ENCODE measurements around the gene SMAP1.
A peak's percentile ranks its signal among the peaks of the same experiment; 100 is the strongest.
"Not testable (repeated sequence)": the region's sequence is repeated elsewhere in the genome, so short reads cannot be mapped to it uniquely, and the experiment has no call there.

The SMAP1 gene

GRCh38 chr6:70684794-70685493 is 17.3 kb downstream of the SMAP1 start:
- no peak for DNase-seq

DNA sequence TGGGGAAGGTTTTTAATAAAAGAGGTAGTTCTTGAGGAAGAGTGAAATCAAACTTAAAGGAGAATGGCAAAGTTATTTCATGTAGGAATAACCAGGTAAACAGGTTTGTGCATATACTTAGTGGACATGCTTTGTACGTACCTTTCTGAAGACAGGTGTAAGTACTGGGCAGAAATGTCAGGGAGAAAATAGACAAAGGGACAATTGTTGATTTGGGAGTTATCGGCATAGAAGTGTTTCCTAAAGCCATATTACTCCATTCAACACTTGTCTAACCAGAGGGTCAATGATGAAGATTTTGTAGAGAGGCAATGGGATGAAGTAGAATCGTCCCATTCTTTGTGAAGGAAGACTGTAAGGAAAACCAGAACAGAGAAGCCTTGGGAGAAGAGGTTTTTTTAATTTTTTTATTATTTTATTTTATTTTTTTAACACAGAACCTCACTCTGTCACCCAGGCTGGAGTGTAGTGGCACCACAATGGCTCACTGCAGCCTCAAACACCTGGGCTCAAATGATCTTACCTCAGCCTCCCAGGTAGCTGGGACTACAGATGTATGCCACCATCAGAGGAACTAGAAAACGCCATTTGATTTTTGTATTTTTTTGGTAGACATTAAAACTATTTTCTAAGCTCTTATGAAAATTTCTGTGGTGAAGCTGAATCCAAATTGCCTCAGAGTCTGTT is 18.0 kb downstream of the SMAP1 start:
- no peak for DNase-seq

DNA sequence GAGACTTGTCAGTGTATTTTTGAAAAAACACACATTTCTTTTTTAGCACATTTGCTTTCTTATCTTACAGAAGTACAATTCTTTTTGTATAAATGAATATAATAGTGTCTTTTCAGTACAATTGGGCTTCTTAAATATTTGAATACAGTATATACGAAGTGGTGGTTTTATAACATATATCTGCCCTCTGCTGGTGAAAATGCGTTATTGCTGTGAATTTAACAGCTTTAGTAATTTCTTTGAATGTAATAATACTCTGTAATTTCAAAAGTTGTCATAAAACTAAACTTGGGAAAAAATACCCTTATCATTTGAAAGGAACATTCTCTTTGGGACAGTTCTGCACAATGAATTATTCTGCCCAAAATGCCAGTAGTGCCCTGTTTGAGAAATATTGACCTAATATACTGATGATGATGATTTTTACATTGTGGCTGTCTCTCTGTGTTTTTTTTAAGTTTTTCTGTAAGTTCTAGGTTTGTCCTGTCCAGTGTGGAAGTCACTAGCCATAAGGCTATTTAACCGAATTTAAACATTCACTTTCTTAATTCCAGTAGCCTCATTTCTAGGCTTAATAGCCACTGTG is 19.0 kb downstream of the SMAP1 start:
- peak; percentile 51 to 73 for DNase-seq

- DNase-seq, result no peak
Observed at GRCh38 chr6:70693887-70694286, 26.2 kb downstream of the SMAP1 start.

GRCh38 chr6:70694371-70694770 is 26.7 kb downstream of the SMAP1 start:
- DNase-seq, result no peak

- no peak for DNase-seq
Observed at GRCh38 chr6:70700922-70701876, 33.5 kb downstream of the SMAP1 start.

DNA sequence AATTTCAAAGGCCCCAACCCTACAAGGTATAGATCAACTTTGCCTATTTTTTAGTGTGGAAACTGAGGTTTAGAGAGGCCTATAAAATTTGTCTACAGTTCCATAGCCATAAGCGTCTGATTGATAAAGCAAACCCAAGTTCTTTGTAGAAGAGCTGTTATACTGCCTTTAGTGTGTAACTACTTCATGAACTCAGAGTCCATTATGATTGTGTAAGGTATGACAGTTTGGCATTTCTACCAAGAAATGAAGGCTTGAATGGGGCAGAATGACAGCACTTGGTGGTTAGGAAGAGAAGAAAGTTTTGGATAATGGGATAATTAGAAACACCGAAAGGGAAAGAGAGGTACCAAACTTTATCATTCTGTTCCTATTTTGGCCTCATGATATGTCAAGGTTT is 38.1 kb downstream of the SMAP1 start:
- no peak for DNase-seq

- DNase-seq, result peak; percentile 36 to 78
Observed at GRCh38 chr6:70706491-70707123, 38.9 kb downstream of the SMAP1 start.

- no peak for DNase-seq
Observed at GRCh38 chr6:70707893-70708292, 40.2 kb downstream of the SMAP1 start.

DNA sequence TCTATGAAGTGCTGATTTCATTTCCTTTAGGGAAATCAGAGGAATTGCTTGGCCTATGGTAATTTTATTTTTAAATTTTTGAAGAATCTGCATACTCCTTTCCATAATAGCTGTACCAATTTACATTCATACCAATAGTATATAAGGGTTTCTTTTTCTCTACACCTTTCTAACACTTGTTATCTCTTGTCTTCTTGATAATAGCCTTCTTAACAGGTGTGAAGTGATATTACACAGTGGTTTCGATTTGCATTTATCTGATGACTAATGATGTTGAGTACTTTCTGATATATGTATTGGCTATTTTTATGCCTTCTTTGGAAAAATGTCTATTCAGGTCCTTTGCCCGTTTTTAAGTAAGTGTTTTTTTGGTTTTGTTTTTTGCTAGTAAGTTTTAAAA is 40.8 kb downstream of the SMAP1 start:
- DNase-seq, result no peak

- peak in 1 of 2 experiments; percentile 4 for DNase-seq
Observed at GRCh38 chr6:70709826-70710225, 42.1 kb downstream of the SMAP1 start.

DNA sequence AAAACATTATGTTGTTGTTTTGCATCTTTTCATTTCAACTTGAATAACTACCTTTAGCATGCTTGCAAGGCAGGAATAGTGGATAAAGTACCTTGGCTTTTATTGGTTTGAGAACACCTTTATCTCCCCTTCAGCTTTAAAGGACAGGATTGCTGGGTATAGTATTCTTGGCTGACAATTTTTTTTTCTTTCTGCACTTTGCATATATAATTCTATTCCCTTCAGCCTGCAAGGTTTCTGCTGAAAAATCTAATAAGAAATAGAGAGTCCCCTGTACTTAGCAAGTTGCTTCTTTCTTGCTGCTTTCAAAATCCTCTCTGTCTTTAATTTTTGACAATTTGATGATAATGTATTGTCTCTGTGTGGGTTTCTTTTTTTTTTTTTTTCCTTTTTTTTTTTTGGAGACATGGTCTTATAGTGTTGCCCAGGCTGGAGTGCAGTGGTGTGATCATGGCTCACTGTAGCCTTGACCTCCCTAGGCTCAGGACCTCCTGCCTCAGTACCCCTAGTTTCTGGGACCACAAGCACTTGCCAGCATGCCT is 47.1 kb downstream of the SMAP1 start:
- no peak for DNase-seq

GRCh38 chr6:70717038-70717801 is 49.5 kb downstream of the SMAP1 start:
- no peak for DNase-seq

DNA sequence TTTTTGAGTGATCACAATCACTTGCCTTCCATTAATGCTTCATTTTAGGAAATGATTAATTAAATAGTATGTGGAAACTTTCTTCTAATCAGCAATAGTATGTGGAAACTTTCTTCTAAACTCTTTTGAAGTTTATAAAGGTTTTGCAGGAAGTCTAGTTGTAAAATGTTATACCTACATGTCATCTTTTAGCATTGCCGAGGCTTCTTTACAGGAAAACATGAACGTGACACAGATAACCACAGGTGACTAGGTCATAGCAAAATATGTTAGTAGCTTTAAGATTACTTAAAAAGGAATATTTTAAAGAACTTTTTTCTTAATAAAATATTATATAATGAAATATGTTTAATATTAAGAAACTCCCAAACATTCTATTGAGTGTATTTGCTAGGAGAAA is 56.8 kb downstream of the SMAP1 start:
- DNase-seq, result no peak

- DNase-seq, result no peak
Observed at GRCh38 chr6:70725817-70726415, 58.2 kb downstream of the SMAP1 start.

DNA sequence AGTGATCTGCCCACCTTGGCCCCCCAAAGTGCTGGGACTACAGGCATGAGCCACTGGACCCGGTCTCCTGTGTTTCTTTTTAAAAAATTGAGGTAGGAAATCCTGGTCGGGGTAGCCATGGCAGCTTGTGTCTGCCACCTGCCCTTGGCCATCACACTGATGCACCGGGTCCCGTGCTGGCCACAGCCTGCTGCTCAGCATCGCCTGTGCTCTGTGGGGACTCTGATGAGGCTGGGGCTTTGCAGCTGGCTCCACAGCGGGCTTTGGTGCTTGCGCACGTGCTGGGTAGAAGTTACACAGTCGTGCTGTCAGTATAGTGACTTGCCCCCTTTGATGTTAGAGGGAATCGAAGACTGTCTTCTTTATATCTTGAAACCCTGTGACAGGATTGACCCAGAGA is 66.7 kb downstream of the SMAP1 start:
- DNase-seq, result no peak

- DNase-seq, result no peak
Observed at GRCh38 chr6:70734979-70735378, 67.3 kb downstream of the SMAP1 start.

GRCh38 chr6:70735513-70735912 is 67.8 kb downstream of the SMAP1 start:
- no peak for DNase-seq

DNA sequence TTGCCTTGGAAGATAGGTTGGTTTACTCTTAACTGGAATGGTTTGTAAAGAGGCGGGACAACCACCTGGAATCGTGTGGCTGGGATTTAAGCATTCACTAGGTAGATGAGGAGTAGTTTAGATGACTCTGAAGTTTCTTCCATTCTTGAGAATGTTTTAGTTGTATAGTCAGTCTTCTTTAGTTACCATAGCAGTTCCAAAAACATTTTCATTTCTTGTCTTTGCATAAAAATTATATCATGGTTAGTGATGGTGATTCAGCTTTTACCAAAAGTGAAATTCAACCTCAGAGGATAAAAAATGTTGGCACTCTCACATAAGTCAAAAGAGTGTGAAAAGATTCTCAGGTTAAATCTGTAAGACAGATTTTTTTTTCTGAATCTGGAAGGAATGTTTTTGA is 70.3 kb downstream of the SMAP1 start:
- no peak for DNase-seq

DNA sequence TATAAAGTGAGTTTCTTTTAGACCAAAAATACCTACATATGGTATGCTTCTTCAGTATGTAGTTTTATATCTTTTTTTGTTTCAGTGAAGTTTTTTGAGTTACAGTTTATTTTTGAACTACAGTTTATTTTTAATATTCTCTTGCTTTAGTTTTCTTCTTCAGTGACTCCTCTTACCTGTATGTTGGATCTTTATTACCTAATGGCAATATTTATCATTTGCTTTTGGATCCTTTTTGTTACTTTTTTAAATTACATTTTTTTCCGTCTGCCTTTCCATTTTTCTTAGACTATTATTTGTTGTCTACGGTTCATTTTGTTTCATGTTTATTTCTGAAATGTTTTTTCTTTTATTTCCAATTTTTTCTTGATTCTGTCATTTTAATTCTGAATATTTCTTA is 71.9 kb downstream of the SMAP1 start:
- DNase-seq, result no peak

DNA sequence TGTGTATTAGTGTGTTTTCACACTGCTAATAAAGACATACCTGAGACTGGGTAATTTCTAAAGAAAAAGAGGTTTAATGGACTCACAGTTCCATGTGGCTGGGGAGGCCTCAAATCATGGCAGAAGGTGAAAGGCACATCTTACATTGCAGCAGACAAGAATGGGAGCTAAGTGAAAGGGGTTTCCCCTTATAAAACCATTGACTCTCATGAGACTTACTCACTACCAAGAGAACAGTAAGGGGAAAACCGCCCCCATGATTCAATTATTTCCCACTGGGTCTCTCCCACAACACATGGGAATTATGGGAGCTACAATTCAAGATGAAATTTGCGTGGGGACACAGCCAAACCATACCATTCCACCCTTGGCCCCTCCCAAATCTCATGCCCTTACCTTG is 73.1 kb downstream of the SMAP1 start:
- not testable (repeated sequence) for DNase-seq

Measured in Kasumi-1 (cell line).